DND-41 (cell line): ENCODE data around the gene STK24.

Experiments
- ATAC-seq: fragments of 200-7000 bp; cut with Tn5 transposase; 3 replicates; pipeline ENCODE4 v1.9.1; 2021; ENCODE audit warnings: low read depth; ENCODE audit not compliant: insufficient read depth
- DNase-seq: peaks from one replicate; pipeline ENCODE4 v3.0.0-alpha.2; 2020
- H2AFZ ChIP-seq: 2 replicates; pipeline ENCODE4 v1.6.0; 2012; ENCODE audit warnings: low read depth, low read length
- H3K27ac ChIP-seq: 2 replicates; pipeline ENCODE4 v1.5.1; 2012; ENCODE audit warnings: low read length, inconsistent platforms
- H3K27me3 ChIP-seq: fragments of 200-600 bp; sonication (generic); 2 replicates; pipeline ENCODE4 v1.6.0; 2012; ENCODE audit warnings: low read length, mild to moderate bottlenecking, inconsistent platforms; ENCODE audit not compliant: insufficient read depth, poor library complexity
- H3K36me3 ChIP-seq: 2 replicates; pipeline ENCODE4 v1.5.1; 2012; ENCODE audit warnings: low read length, inconsistent platforms; ENCODE audit not compliant: insufficient read depth
- H3K4me1 ChIP-seq: 2 replicates; pipeline ENCODE4 v1.5.1; 2012; ENCODE audit warnings: mild to moderate bottlenecking, low read length; ENCODE audit not compliant: insufficient read depth
- H3K4me2 ChIP-seq: 2 replicates; pipeline ENCODE4 v1.6.0; 2012; ENCODE audit warnings: mild to moderate bottlenecking, moderate library complexity, low read length, inconsistent platforms; ENCODE audit not compliant: insufficient read depth
- H3K4me3 ChIP-seq, 2 experiments: fragments of 200-600 bp in 1 of 2; shearing (Covaris generic) in 1 of 2; 2 replicates each; pipeline ENCODE4 v1.5.1; 2012 to 2016; ENCODE audit warnings: inconsistent platforms in 2 of 2, low read length in 2 of 2, mild to moderate bottlenecking in 2 of 2, low read depth in 1 of 2, moderate library complexity in 1 of 2
- H3K79me2 ChIP-seq: 2 replicates; pipeline ENCODE4 v1.6.0; 2012; ENCODE audit warnings: low read length, inconsistent platforms; ENCODE audit not compliant: insufficient read depth
- H3K9ac ChIP-seq: 2 replicates; pipeline ENCODE4 v1.6.0; 2012; ENCODE audit warnings: low read depth, mild to moderate bottlenecking, inconsistent platforms, low read length, moderate library complexity
- H3K9me3 ChIP-seq: 2 replicates; pipeline ENCODE4 v1.5.1; 2012; ENCODE audit warnings: low read length, moderate library complexity, mild to moderate bottlenecking, inconsistent platforms; ENCODE audit not compliant: insufficient read depth, severe bottlenecking
- H4K20me1 ChIP-seq: 2 replicates; pipeline ENCODE4 v1.6.0; 2012; ENCODE audit warnings: low read length; ENCODE audit not compliant: insufficient read depth
- CTCF ChIP-seq: IDR thresholded peaks from 2 replicates; pipeline ENCODE4 v1.5.1; 2012; ENCODE audit warnings: borderline replicate concordance, low read length, moderate library complexity, mild to moderate bottlenecking; ENCODE audit not compliant: poor library complexity, severe bottlenecking; ENCODE audit errors: extremely low read depth
- EZH2 ChIP-seq: IDR thresholded peaks from 3 replicates; pipeline ENCODE4 v1.6.1; 2012; ENCODE audit warnings: borderline replicate concordance, low read depth, mild to moderate bottlenecking, moderate library complexity, low read length, inconsistent platforms; ENCODE audit not compliant: severe bottlenecking

Gene STK24

GRCh38 chr13:98410612-98411011 lies 166.3 kb downstream of the STK24 start:
- Histone ChIP-seq H3K9me3 (no peaks in the 10 kb centered on the region), H3K27me3 (peaks cover 5% of the 10 kb centered on the region), H4K20me1 (no peaks in the 10 kb centered on the region), H3K36me3 (no peaks in the 10 kb centered on the region), H3K9ac (no peak overlapping the region), H3K27ac (no peak overlapping the region), H2AFZ (no peak overlapping the region), H3K4me2 (no peak overlapping the region), H3K4me1 (no peaks in the 10 kb centered on the region), H3K79me2 (no peaks in the 10 kb centered on the region), H3K4me3 (no peak overlapping the region)
- ATAC-seq (no peak), DNase-seq (no peak)
- no peak for TF ChIP-seq CTCF
- no peak for TF ChIP-seq EZH2

GRCh38 chr13:98409281-98409680 lies 167.6 kb downstream of the STK24 start:
- H3K9ac ChIP-seq, result no peak overlapping the region
- H3K4me2 ChIP-seq, result no peak overlapping the region
- H3K9me3 ChIP-seq, result no peaks in the 10 kb centered on the region
- H3K36me3 ChIP-seq, result no peaks in the 10 kb centered on the region
- ATAC-seq (no peak), DNase-seq (no peak)
- no peaks in the 10 kb centered on the region for H4K20me1 ChIP-seq
- H3K79me2 ChIP-seq, result no peaks in the 10 kb centered on the region
- H3K27me3 ChIP-seq, result peaks cover 10% of the 10 kb centered on the region
- H3K27ac ChIP-seq, result no peak overlapping the region
- H2AFZ ChIP-seq, result no peak overlapping the region
- TF ChIP-seq CTCF, result no peak
- H3K4me3 ChIP-seq, result no peak overlapping the region
- H3K4me1 ChIP-seq, result no peaks in the 10 kb centered on the region

GRCh38 chr13:98407575-98407974 lies 169.3 kb downstream of the STK24 start:
- no peak overlapping the region for H3K27ac ChIP-seq
- H3K27me3 ChIP-seq, result peaks cover 13% of the 10 kb centered on the region
- no peaks in the 10 kb centered on the region for H3K4me1 ChIP-seq
- no peaks in the 10 kb centered on the region; the same call in 1 of the 2 replicates for H4K20me1 ChIP-seq
- no peak overlapping the region for H3K4me2 ChIP-seq
- no peaks in the 10 kb centered on the region for H3K9me3 ChIP-seq
- no peak for DNase-seq
- H3K9ac ChIP-seq, result no peak overlapping the region
- H2AFZ ChIP-seq, result no peak overlapping the region
- H3K4me3 ChIP-seq, result no peak overlapping the region
- no peaks in the 10 kb centered on the region for H3K36me3 ChIP-seq
- no peak for ATAC-seq
- TF ChIP-seq CTCF (no peak), EZH2 (no peak)
- H3K79me2 ChIP-seq, result no peaks in the 10 kb centered on the region

- TF ChIP-seq EZH2 (no peak), CTCF (no peak)
- Histone ChIP-seq H3K79me2 (no peaks in the 10 kb centered on the region), H3K4me2 (no peak overlapping the region), H3K4me1 (no peaks in the 10 kb centered on the region), H3K9me3 (no peaks in the 10 kb centered on the region), H3K9ac (no peak overlapping the region), H3K36me3 (no peaks in the 10 kb centered on the region), H2AFZ (no peak overlapping the region), H4K20me1 (no peaks in the 10 kb centered on the region; the same call in 1 of the 2 replicates), H3K4me3 (no peak overlapping the region), H3K27ac (no peak overlapping the region), H3K27me3 (peaks cover 13% of the 10 kb centered on the region)
- DNase-seq, result no peak
- ATAC-seq, result no peak
Measured at GRCh38 chr13:98406971-98407370, 169.9 kb downstream of the STK24 start.
